Measurements from ENCODE around the gene FAM193B.

The FAM193B gene

GRCh38 chr5:177555228-177555627, 865 bp upstream of the FAM193B start:
- no peak for TF ChIP-seq GATA3 (IDR thresholded peaks at IDR 0.05; ENCODE audit: low read depth, low read length)
- TF ChIP-seq GATA2 (IDR thresholded peaks at IDR 0.05; ENCODE audit: low read depth, low read length) = no peak

- TF ChIP-seq GATA3 (IDR thresholded peaks at IDR 0.05; ENCODE audit: low read depth, low read length) (no peak), GATA2 (IDR thresholded peaks at IDR 0.05; ENCODE audit: low read depth, low read length) (no peak)
These were observed 513 bp downstream of the FAM193B start for GRCh38 chr5:177553671-177554429.

GRCh38 chr5:177552839-177553455, 1.4 kb downstream of the FAM193B start:
- TF ChIP-seq GATA3 (IDR thresholded peaks at IDR 0.05; ENCODE audit: low read depth, low read length) = no peak
- no peak for TF ChIP-seq GATA2 (IDR thresholded peaks at IDR 0.05; ENCODE audit: low read depth, low read length)

- TF ChIP-seq GATA2 (IDR thresholded peaks at IDR 0.05; ENCODE audit: low read depth, low read length) = no peak
- no peak for TF ChIP-seq GATA3 (IDR thresholded peaks at IDR 0.05; ENCODE audit: low read depth, low read length)
These were observed 4.2 kb downstream of the FAM193B start for GRCh38 chr5:177550122-177550521.

GRCh38 chr5:177548495-177548894, 5.9 kb downstream of the FAM193B start:
- TF ChIP-seq GATA3 (IDR thresholded peaks at IDR 0.05; ENCODE audit: low read depth, low read length) (no peak), GATA2 (IDR thresholded peaks at IDR 0.05; ENCODE audit: low read depth, low read length) (no peak)

- no peak for TF ChIP-seq GATA3 (IDR thresholded peaks at IDR 0.05; ENCODE audit: low read depth, low read length)
- TF ChIP-seq GATA2 (IDR thresholded peaks at IDR 0.05; ENCODE audit: low read depth, low read length) = no peak
These were observed 6.6 kb downstream of the FAM193B start for GRCh38 chr5:177547736-177548135.

GRCh38 chr5:177546258-177546741, 8.1 kb downstream of the FAM193B start:
- TF ChIP-seq GATA3 (IDR thresholded peaks at IDR 0.05; ENCODE audit: low read depth, low read length) (no peak), GATA2 (IDR thresholded peaks at IDR 0.05; ENCODE audit: low read depth, low read length) (peak; percentile 34; the same call in 1 of the 2 replicates)

- TF ChIP-seq GATA3 (IDR thresholded peaks at IDR 0.05; ENCODE audit: low read depth, low read length) (no peak), GATA2 (IDR thresholded peaks at IDR 0.05; ENCODE audit: low read depth, low read length) (no peak)
These were observed 8.7 kb downstream of the FAM193B start for GRCh38 chr5:177545487-177546257.

- TF ChIP-seq GATA2 (IDR thresholded peaks at IDR 0.05; ENCODE audit: low read depth, low read length) (no peak), GATA3 (IDR thresholded peaks at IDR 0.05; ENCODE audit: low read depth, low read length) (no peak)
These were observed 11.4 kb downstream of the FAM193B start for GRCh38 chr5:177542816-177543465.

- TF ChIP-seq GATA3 (IDR thresholded peaks at IDR 0.05; ENCODE audit: low read depth, low read length) = no peak
- TF ChIP-seq GATA2 (IDR thresholded peaks at IDR 0.05; ENCODE audit: low read depth, low read length) = no peak
These were observed 13.9 kb downstream of the FAM193B start for GRCh38 chr5:177540438-177540837.

GRCh38 chr5:177539411-177539810, 15.0 kb downstream of the FAM193B start:
- TF ChIP-seq GATA3 (IDR thresholded peaks at IDR 0.05; ENCODE audit: low read depth, low read length) (no peak), GATA2 (IDR thresholded peaks at IDR 0.05; ENCODE audit: low read depth, low read length) (no peak)

GRCh38 chr5:177538876-177539275, 15.5 kb downstream of the FAM193B start:
- TF ChIP-seq GATA3 (IDR thresholded peaks at IDR 0.05; ENCODE audit: low read depth, low read length) = no peak
- TF ChIP-seq GATA2 (IDR thresholded peaks at IDR 0.05; ENCODE audit: low read depth, low read length) = no peak

- TF ChIP-seq GATA3 (IDR thresholded peaks at IDR 0.05; ENCODE audit: low read depth, low read length) (no peak), GATA2 (IDR thresholded peaks at IDR 0.05; ENCODE audit: low read depth, low read length) (no peak)
These were observed 16.7 kb downstream of the FAM193B start for GRCh38 chr5:177537389-177538361.
